ENCODE measurements around the gene TLCD2. TPM values are rescaled to one million over a fixed set of nuclear protein-coding genes. Genes with fewer than 3 reads are reported as not detected.

TLCD2 gene
- polyA plus RNA-seq, 1 donor from 2014 or later = not detected

Other genes with a start within 250 kb of the TLCD2 start
- gene MYO1C, start 217.7 kb downstream of the TLCD2 start, polyA plus RNA-seq = 29.6 TPM
- 51.7 TPM for gene INPP5K, start 193.8 kb downstream of the TLCD2 start, polyA plus RNA-seq
- gene PITPNA, start 147.6 kb downstream of the TLCD2 start, polyA plus RNA-seq = 32.1 TPM
- 27.3 TPM for gene SLC43A2, start 81.5 kb downstream of the TLCD2 start, polyA plus RNA-seq
- gene SCARF1, start 64.6 kb downstream of the TLCD2 start, polyA plus RNA-seq = 0.19 TPM
- gene RILP, start 60.5 kb downstream of the TLCD2 start, polyA plus RNA-seq = 2.6 TPM
- 156 TPM for gene PRPF8, start 25.5 kb downstream of the TLCD2 start, polyA plus RNA-seq
- 21.6 TPM for gene WDR81, start 14.3 kb upstream of the TLCD2 start, polyA plus RNA-seq
- 1.2 TPM for gene SERPINF2, start 32.5 kb upstream of the TLCD2 start, polyA plus RNA-seq
- gene SERPINF1, start 51.7 kb upstream of the TLCD2 start, polyA plus RNA-seq = 8.3 TPM
- 12.7 TPM for gene SMYD4, start 119.5 kb upstream of the TLCD2 start, polyA plus RNA-seq
- 57.7 TPM for gene RPA1, start 119.6 kb upstream of the TLCD2 start, polyA plus RNA-seq

Measured in IgD-negative memory B cell (primary cell).